Erythroblast (primary cell): ENCODE results near the gene FCAMR.

Experiments used
- GATA1 ChIP-seq: IDR thresholded peaks from 2 replicates; pipeline ENCODE4 v1.6.1; 2011; ENCODE audit warnings: low read depth, mild to moderate bottlenecking, control low read depth, low read length, moderate library complexity
- POLR2A ChIP-seq: IDR thresholded peaks from 2 replicates; pipeline ENCODE4 v1.6.1; 2011; ENCODE audit warnings: mild to moderate bottlenecking, low read length

- TF ChIP-seq POLR2A (no peak), GATA1 (no peak)
These were observed 21.1 kb downstream of the FCAMR start for GRCh38 chr1:206949208-206949607.
